NCI-H187 treated with DMSO at 0.1 percent for 48 hours (cell line): Measurements from ENCODE around the gene GMDS.
"Not testable (repeated sequence)": the region's sequence is repeated elsewhere in the genome, so short reads cannot be mapped to it uniquely, and the experiment has no call there.

Source experiments
- DNase-seq: peaks from one replicate; lab custom pipeline; 2025; lab: John Stamatoyannopoulos, UW

GMDS gene

GRCh38 chr6:1858196-1858595 lies 387.2 kb downstream of the GMDS start:
- no peak for DNase-seq

DNA sequence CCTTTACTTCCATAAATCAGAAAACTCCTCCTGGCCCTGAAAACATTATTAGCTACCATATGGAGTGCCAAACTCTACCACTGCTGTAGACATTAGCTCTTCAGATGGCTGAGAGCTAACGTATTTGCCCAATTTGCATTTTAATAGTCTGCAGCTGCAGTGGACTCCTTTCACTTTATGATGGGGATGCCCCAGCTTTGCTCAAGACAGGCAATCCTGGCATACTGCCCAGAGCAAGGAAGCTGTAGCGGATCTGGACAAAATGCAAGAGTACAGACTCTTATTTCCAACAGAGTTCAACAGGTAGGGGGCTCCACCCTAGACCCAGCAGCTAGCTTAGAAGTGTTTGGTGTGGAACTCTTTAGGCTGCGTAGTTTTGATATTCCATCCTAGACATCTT lies 389.0 kb downstream of the GMDS start:
- peak; percentile 88 for DNase-seq

DNA sequence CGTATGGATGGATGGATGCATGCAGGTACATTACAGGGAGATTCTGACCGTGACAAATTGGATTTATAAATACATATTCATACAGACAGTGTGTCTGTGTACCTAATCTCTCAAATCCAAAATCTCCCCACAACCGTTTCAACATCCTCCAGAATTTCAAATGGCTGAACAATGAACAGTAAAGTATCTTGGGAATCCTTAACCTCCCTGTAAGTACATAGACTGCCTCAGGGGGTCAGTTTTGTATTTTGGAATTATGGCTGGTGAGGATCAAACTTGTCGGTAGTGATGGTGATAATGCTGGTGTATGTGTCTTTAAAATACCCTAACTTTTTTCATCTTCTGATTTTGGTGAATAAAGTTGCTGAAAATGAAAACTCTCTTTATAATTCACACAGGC lies 389.5 kb downstream of the GMDS start:
- DNase-seq = no peak

DNA sequence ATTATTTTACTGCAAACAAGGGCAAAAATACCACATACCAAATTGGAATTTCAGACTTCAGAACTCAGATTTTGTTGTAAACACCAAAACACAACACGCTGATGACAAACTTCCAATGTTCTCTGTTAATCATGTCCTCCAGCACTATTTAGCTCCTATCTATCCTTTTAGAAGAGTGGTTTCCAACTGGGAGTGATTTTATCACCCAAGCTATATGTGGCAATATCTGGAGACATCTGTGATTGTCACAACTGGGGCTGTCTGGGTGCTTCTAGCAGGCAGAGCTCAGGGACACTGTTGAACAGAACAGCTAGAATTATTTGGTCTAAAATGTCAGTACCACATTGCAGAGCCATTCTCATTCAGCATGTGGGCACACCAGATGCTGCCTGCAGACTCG lies 391.1 kb downstream of the GMDS start:
- DNase-seq = no peak

- DNase-seq = no peak
Measured at GRCh38 chr6:1853761-1854160, 391.6 kb downstream of the GMDS start.

DNA sequence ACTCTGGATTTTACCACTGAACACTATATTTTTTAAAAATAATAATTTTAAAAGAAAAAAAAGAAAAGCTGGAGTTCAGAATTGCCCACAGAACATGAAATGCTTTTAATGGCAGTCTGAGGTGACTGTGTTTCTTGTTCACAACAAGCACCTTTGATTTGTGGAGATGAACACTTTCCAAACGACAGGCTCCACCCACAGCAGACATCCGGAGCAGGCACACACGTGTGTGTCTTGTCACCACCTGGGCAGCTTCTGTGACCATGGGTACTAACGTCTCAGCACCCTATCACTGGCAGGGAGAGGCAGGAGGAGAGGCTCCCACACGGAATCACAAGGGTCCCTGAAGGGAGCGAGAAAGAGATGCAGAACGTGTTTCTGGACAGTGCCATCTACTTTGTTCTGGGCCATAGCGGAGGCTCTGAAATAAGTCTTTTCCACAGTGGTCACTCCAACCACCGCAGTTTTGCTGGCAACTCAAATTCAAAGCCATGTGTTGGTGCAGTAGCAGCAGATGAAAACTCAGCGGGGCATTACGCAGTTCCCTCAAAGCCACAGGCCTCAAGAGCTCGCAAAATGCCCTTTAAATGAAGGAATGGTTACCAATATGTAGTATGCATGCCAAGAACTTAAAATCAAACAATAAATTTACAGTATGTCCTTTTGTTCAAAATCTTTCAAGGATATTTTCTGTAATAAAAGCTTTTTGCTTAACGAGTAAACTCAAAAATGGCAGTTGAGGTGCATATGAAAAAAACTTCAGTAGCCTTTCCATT lies 393.5 kb downstream of the GMDS start:
- DNase-seq = no peak

GRCh38 chr6:1850840-1851157 lies 394.6 kb downstream of the GMDS start:
- no peak for DNase-seq

GRCh38 chr6:1850121-1850839 lies 395.1 kb downstream of the GMDS start:
- no peak for DNase-seq

DNA sequence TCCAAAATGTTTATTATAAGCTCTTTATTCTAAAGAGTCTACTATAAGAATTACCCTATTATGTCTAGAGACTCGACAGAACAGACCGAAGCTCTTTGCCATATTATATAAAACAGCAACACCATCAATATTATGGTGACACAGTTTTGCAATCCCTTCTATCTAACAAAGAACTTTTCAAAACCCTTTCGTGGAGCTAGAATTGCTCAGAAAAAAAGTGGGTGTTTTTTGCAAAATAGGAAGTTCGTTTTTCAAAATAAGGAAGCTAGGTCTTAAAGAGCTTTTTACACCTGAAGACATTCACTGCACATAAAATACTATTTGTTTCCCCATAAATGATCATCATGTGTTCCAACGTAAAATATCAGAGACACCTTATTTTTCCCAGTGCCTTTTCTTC lies 395.7 kb downstream of the GMDS start:
- no peak for DNase-seq

GRCh38 chr6:1848752-1849151 lies 396.7 kb downstream of the GMDS start:
- DNase-seq = no peak

GRCh38 chr6:1846611-1847010 lies 398.8 kb downstream of the GMDS start:
- DNase-seq = no peak

DNA sequence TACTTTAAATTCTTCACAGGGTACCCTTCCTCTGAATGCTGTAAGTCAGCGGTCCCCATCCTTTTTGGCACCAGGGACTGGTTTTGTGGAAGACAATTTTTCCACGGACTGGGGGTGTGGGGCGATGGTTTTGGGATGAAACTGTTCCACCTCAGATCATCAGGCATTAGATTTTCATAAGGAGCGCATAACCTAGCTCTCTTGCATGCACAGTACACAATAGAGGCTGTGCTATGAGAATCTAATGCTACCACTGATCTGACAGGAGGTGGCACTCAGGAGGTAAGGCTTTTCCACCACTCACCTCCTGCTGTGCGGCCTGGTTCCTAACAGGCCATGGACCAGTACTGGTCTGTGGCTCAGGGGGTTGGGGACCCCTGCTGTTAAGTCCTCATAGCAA lies 399.9 kb downstream of the GMDS start:
- not testable (repeated sequence) for DNase-seq

- DNase-seq = no peak
Measured at GRCh38 chr6:1842334-1842733, 403.1 kb downstream of the GMDS start.

- DNase-seq = no peak
Measured at GRCh38 chr6:1841136-1841535, 404.3 kb downstream of the GMDS start.

DNA sequence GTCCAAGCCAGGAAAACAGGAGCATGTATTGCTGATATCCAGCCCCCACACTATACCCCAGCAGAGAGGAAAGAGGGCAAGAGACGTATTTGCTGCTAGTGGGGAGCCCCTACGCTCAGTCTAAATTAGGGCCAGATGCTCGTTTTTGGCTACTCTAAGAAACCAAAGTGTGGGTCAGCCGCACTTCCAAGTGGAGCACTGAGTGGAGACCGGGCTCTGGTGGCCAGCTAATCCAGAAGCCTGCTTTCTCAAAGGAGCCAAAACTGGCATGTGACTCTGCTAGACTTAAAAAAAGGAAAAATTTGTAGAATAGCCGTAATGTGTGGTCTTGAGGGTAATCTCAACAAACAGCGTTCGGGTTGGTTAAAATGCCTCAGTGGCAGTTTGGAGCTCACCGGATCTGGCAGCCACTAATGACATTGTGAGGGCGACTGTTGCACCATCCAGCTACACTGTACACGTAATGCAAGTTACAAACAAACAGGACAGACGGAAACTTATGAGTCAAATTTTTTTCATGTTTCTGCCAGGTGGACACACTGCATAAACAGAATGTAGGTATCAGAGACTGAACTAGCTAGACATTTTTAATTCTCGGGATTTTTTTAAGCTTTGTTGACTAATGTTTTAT lies 404.8 kb downstream of the GMDS start:
- DNase-seq = no peak

DNA sequence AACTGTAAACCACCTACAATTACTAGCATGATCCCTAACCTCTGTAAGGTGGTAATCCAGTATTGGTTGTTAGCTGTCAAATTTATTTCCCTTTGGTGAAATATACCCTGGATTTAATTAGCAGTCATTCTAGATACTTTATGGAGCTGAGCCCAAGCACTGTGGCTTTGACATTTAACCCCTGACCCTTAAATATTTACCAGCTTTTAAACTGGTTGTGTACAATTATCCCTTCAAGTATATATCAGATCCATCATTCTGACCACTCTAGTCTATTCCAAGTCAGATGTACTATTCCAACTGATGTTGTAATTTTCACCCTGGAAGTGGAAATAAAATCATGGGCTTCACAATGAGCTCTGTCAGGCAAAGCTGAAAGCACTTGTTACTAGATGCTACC lies 406.0 kb downstream of the GMDS start:
- no peak for DNase-seq

DNA sequence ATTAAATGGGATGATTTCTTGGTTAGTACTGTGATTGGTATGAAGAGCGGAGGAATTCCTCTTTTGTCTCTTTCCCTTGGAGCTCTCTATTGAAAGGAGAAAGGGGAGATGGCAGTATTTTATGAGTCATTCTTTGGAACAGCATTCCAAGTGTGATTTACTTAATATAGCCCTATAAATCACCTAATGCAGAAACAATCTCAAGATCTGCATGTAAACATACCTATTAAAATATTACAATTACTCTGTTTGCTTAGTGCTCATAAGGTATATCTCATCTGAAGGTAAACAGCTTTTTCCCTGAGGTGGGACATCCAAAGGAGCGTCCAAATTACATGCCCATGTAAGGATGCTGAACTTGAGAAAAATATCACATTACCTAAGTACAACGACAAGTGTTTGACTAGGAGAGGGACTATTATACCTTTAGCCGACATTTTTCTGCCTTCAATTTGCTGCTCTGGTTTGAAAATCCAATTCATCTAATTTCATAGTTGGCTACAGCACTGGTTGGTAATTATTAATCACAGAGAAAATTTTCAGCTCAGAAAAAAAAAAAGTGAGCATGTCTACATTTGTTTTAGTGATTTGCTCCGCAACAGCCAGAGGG lies 406.7 kb downstream of the GMDS start:
- DNase-seq = no peak

- DNase-seq = no peak
Measured at GRCh38 chr6:1837826-1838225, 407.6 kb downstream of the GMDS start.

DNA sequence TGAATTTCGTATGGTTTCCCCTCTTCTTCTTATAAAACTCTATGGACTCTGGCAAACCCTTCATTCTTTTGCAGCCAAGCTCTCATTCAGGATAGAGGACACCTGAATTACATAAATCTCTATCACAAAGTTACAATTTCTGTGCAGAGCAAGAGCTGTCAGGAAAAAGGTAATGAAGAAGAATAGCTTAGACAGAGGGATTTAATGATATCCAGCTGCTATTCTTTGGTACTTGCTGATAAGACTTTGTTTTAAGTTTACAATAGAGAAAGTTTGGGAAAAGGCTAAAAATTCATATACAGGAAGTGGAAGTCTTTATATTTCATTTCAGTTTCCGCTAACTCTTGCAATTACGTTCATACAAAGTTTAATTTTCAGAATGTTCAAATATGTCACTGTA lies 408.7 kb downstream of the GMDS start:
- no peak for DNase-seq

GRCh38 chr6:1834646-1835516 lies 410.5 kb downstream of the GMDS start:
- no peak for DNase-seq

DNA sequence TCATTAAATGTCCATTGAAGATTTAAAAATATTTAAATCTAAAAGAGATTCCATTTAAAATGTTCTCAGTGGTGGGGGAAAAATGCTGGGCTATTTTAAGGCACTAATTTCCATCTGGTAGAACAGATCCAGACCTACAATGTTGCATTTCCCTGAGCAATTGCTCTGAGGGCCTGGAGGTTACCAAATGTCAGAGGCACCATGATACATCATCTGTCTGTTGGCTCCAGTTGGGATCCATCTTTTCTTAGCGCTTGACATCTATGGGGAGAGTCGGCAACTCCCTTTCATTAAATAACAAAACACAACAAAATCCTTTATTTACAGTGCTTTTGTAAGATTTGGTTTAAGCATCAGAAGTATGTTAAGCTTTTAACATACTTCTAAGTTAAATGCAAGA lies 411.2 kb downstream of the GMDS start:
- no peak for DNase-seq
